HG03457 (cell line): ENCODE results near the gene ACTN4.

Experiments
- ATAC-seq: cut with Tn5 transposase; IDR thresholded peaks from one replicate; pipeline ENCODE4 v1.9.1; 2021; ENCODE audit warnings: moderate number of reproducible peaks; ENCODE audit not compliant: unreplicated experiment

Gene ACTN4

GRCh38 chr19:38635483-38636399, 11.7 kb upstream of the ACTN4 start:
- ATAC-seq = no peak

- no peak for ATAC-seq
Observed at GRCh38 chr19:38638461-38638860, 9.0 kb upstream of the ACTN4 start.

- no peak for ATAC-seq
Observed at GRCh38 chr19:38639679-38640078, 7.8 kb upstream of the ACTN4 start.

- no peak for ATAC-seq
Observed at GRCh38 chr19:38640368-38640767, 7.1 kb upstream of the ACTN4 start.

- ATAC-seq = no peak
Observed at GRCh38 chr19:38642176-38642575, 5.3 kb upstream of the ACTN4 start.

GRCh38 chr19:38644719-38645118, 2.7 kb upstream of the ACTN4 start:
- no peak for ATAC-seq

GRCh38 chr19:38647966-38648768, 718 bp downstream of the ACTN4 start:
- ATAC-seq = no peak

GRCh38 chr19:38648769-38649304, 1.4 kb downstream of the ACTN4 start:
- ATAC-seq = no peak

- no peak for ATAC-seq
Observed at GRCh38 chr19:38649305-38650171, 2.1 kb downstream of the ACTN4 start.

GRCh38 chr19:38650172-38650775, 2.8 kb downstream of the ACTN4 start:
- ATAC-seq = no peak

- ATAC-seq = no peak
Observed at GRCh38 chr19:38650911-38651584, 3.6 kb downstream of the ACTN4 start.

GRCh38 chr19:38653028-38653571, 5.7 kb downstream of the ACTN4 start:
- ATAC-seq = no peak

GRCh38 chr19:38654628-38655055, 7.2 kb downstream of the ACTN4 start:
- ATAC-seq = no peak

- ATAC-seq = peak; percentile 38
Observed at GRCh38 chr19:38655148-38655824, 7.8 kb downstream of the ACTN4 start.

GRCh38 chr19:38656171-38656981, 8.9 kb downstream of the ACTN4 start:
- no peak for ATAC-seq

- ATAC-seq = no peak
Observed at GRCh38 chr19:38657633-38658222, 10.3 kb downstream of the ACTN4 start.

GRCh38 chr19:38658462-38659306, 11.2 kb downstream of the ACTN4 start:
- no peak for ATAC-seq
